GM21576 (cell line): Measurements from ENCODE around the gene SNX32.

Source experiments
- ATAC-seq: cut with Tn5 transposase; IDR thresholded peaks from one replicate; pipeline ENCODE4 v1.9.1; 2021; ENCODE audit warnings: mild to moderate bottlenecking, moderate library complexity; ENCODE audit not compliant: unreplicated experiment

The SNX32 gene

GRCh38 chr11:65865550-65866172 is 31.9 kb downstream of the SNX32 start:
- ATAC-seq, result no peak

DNA sequence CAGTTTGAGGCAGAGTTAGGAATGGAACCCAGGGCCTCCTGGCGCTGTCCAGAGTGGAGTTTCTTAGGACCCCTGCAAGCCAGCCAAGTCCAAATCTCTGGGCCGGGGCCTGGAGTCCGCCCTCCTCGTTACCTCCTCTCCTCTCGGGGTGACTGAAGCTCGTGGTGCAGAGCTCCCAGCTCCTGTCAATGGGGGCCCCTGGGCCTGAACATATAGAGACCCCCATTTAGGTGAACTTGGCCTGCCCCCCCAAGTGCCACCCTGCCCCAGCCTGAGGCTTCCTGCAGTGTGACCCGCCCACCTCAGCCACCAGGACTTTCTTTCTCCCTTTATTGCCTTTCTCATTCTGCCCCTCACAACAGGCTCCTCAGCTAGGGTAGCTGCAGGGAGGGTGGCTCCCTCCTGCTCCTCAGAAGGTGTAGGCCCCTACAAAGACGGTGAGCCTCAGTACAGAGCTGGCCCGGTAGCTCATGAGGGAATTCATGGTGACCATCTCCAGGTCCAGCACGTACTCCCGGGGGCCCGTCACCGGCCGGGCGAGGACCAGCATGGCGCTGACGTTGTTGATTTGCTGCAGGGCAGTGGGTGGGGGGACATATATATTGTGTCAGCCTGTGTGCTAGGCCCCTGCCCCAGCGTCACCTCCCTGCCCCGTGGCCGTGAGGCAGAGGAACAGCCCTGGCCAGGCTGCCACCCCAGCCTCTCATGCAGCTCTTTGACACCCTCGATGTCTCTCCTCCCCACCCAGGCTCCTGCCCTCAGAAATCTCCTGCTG is 32.9 kb downstream of the SNX32 start:
- ATAC-seq, result no peak

DNA sequence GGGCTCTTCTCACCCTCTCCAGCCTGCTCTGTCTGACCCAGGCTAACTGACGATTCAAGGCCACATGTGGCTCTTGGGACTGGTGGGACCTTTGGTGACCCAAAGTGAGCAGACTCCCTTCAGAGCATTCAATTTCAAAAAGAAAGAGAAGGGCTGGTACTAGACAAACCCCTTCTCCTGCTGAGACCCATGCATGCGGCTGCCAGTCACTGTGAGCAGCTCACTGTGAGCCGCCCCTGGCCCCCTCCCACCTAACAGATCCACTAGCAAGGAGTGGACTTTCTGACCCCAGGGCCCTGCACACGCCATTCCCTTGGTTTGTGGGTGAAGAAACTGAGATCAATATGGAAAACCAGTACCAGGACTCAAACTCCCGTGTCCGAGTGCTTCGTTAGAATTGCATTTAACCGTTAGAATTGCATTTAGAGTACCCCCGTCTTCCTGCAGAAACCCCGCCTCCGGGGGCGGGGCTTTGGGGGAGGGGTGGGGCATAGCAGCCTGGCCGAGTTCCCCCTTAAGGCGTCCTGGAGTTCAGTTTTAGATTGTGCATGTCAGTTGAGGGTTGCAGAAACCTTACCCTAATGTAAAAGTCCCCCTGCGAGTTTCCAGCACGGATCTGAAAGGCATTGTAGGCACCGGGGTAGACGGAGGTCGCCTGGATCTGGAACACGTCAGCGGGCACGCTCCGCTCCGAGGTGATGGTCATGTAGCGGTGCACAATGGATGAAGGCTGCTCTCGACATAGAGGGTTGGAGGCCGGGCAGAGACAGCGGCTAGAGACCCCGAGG is 33.7 kb downstream of the SNX32 start:
- no peak for ATAC-seq

GRCh38 chr11:65868076-65868667 is 34.4 kb downstream of the SNX32 start:
- ATAC-seq, result no peak

GRCh38 chr11:65868907-65869306 is 35.1 kb downstream of the SNX32 start:
- no peak for ATAC-seq

- no peak for ATAC-seq
Measured at GRCh38 chr11:65869643-65870306, 36.0 kb downstream of the SNX32 start.

GRCh38 chr11:65870307-65870658 is 36.5 kb downstream of the SNX32 start:
- no peak for ATAC-seq

DNA sequence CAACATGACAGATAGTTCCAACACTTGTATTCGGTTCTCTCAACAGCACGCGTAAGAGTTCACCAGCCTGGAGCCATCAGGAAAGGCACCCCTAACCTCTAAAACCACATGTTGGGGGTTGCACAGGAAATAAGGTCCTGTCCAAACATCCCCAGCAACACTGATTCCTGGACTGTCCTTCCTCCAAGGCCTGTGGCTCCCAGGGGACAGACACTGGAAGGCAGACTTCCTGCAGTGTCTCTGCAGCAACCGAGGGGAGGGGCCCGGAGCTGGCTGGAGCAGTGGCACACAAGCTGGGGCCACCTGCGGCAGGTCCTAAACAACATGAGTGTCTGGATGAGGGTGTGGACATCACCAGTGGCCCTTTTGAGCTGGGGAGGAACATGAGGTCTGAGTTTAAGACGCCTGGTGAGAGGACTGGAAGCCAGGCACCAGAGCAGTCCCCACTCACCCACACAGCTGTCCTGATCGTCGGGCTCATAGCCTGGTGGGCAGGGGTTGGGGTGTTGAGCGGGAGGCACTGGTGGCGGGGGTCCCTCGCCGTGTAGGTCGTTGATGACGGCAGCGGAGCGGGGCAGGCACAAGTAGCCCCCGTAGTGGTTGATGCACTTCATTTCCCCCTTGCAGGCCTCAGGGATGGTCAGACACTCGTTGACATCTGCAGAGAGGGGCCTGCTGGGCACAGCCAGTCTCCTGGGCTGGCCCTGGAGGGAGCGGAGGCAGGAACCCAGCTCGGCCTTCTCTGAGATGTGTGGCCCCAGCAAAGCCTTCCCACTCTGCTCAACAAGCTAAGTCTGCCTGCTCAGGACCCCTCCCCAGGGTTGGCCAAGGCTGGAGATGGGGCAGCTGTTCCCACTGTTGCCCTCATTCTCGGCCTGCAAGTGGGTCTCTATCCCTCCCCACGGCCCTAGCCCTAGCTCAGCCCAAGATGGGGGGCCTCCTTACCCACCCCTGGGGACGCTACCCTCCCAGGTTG is 37.2 kb downstream of the SNX32 start:
- ATAC-seq, result no peak

DNA sequence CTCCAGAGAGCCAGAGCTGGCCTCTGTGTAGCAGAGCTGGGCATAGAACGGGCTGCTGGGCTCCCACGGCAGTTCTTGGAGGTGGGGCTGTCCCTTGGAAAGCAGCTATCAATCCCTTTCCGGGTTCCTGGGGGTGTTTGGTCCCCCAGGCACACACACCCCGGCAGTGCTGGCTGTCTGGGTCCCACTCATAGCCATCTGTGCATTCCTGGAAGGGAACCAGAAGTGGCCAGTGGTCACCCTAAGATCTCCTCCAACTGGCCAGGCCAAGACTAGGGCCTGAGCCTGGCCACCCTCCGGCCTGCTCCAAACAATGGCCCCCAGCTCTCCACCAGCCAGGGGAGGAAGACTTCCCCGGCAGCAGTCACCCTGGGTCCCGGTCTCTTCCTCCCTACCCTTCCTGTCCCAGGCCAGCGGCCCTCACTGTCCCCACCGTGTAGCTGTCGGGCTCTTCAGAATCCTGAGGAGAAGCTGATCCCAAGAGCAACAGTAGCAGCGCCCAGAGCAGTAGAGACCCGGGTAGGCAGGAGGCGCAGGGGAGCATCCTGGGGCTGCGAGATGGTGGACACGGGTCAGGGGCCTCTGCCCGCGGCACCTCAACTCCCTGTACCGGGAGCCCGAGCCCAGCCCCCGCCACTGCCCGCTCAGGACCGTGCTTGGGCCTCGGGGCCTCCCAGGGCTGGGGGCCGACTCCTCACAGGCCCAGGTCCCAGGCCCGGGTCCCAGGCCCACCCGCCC is 38.2 kb downstream of the SNX32 start:
- ATAC-seq, result no peak

DNA sequence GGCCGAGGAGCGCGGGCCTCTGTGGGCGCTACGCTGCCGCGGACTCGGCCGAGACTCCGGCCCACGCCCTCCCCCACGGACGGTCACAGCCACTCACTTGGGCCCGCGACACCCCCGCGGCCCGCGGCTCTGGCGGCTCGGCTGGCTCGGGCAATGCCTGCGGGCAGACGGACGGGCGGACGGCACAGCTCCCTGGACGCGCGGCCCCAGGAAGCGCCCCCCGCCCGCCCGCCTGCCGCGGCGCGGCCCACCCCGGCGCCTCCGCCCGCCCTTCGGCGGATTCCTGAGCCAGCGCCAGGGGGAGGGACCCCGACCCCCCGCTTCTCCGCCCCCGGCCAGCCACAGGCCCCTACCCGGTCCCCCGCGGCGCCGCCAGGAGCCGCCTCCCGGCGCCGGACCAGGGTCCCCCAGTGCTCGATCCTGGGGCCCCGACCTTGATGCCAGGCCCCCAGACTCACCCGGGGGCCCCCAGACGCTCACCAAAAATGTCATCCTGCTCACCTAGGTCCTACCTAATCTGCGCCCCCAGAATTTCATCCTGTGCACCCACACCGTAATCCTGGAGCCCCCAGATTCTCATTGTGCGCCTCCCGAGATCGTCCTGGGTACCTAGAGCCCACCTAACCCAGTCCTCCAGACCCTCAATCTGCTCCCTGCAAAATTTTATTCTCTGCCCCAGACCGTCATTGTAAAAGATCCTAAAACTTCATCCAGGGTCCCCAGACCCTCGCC is 39.0 kb downstream of the SNX32 start, which contains the start of gene EFEMP2:
EFEMP2 (minus strand) TSS at position 215 of the 732 bp plus-strand sequence. CDS start 446 bp downstream, outside the sequence.
- ATAC-seq, result no peak

DNA sequence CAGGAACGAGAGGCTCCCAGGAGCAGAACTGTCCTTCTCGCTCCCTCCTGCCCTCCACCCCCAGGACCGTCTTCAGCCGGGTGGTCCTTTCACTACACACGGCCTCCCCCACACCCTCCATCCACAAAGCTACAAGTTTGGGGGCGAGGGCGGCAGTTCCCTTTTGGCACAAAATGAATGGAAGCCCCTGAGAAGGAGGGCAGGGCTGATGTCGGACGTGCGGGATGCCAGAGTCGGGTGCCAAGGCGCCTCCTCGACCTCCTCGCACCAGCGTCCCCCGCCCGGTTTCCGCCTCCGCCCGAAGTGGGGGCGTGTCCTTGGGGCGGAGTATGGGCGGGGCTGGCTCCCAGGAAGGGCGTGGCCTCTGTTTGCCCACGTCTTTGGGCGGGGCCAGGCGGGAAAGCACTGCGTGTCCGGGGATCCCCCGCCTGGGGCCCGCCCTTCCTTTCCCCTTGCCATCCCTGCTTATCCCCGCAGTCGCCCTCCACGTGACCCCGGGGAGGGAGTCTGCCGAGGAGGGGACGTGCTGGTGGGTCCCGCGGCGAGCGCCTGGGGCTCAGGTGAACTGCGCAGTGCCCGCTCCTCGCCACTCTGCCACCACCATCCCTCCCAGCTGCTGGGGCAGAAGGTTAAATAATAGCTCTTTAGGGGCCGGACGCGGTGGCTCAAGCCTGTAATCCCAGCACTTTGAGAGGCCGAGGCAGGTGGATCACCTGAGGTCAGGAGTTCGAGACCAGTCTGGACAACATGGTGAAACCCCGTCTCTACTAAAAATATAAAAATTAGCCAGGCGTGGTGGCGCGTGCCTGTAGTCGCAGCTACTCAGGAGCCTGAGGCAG is 39.8 kb downstream of the SNX32 start:
- ATAC-seq, result peak; percentile 82

DNA sequence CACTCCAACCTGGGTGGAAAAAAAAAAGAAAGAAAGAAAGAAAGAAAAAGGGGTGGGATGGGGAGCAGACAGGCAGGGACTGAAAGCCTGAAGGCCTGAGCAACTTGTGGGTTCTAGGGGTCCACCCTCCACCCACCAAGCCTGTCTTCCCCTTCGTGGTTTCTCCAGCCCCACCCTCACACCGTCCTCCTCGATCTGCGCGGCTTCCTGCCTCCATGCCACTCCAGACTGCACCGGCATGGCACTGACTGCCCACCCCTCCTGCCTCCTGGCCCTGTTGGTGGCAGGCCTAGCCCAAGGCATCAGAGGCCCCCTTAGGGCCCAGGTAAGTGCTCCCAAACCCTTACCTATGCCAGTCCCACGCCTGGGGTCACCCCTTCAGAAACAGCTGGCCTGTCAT is 45.9 kb downstream of the SNX32 start, which contains the start of gene CTSW:
CTSW (plus strand) TSS at position 221 of the 400 bp plus-strand sequence; CDS start at position 239, 18 bp downstream.
- no peak for ATAC-seq

GRCh38 chr11:65880027-65880426 is 46.3 kb downstream of the SNX32 start:
- no peak for ATAC-seq

GRCh38 chr11:65880844-65881421 is 47.2 kb downstream of the SNX32 start:
- ATAC-seq, result no peak

- ATAC-seq, result no peak
Measured at GRCh38 chr11:65882120-65883057, 48.6 kb downstream of the SNX32 start.
